Hypothalamus (tissue), 51 donors: ENCODE measurements around the gene PCCA.

Experiments used
- DNase-seq, 51 donors: peaks; one replicate each; lab custom pipeline; 2025; lab: John Stamatoyannopoulos, UW

PCCA gene

GRCh38 chr13:100534911-100535310, 446.0 kb downstream of the PCCA start:
- DNase-seq, result no peak

- DNase-seq, result no peak
Measured at GRCh38 chr13:100535426-100536135, 446.7 kb downstream of the PCCA start.

GRCh38 chr13:100536643-100537180, 447.8 kb downstream of the PCCA start:
- no peak for DNase-seq

GRCh38 chr13:100537486-100537885, 448.6 kb downstream of the PCCA start:
- DNase-seq, result no peak

GRCh38 chr13:100537951-100538462, 449.1 kb downstream of the PCCA start:
- no peak for DNase-seq

DNA sequence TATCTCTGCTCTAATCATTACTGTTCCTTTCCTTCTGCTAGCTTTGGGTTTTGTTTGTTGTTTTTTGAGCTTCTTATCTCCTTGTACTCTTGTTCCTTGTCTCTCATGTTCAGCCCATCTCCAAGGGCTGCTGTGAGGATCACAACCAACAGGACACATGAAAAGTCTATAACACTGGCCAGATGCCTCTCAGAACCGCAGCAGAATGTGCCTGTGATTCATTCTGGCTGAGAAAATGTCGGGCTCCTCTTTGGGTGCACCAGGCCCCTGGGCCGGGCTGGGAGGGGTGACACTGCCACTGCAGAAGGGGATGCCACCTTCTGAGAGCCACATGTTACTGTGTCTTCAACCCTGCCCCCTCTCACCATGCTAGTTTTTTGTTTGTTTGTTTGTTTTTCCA, 451.7 kb downstream of the PCCA start:
- no peak for DNase-seq

DNA sequence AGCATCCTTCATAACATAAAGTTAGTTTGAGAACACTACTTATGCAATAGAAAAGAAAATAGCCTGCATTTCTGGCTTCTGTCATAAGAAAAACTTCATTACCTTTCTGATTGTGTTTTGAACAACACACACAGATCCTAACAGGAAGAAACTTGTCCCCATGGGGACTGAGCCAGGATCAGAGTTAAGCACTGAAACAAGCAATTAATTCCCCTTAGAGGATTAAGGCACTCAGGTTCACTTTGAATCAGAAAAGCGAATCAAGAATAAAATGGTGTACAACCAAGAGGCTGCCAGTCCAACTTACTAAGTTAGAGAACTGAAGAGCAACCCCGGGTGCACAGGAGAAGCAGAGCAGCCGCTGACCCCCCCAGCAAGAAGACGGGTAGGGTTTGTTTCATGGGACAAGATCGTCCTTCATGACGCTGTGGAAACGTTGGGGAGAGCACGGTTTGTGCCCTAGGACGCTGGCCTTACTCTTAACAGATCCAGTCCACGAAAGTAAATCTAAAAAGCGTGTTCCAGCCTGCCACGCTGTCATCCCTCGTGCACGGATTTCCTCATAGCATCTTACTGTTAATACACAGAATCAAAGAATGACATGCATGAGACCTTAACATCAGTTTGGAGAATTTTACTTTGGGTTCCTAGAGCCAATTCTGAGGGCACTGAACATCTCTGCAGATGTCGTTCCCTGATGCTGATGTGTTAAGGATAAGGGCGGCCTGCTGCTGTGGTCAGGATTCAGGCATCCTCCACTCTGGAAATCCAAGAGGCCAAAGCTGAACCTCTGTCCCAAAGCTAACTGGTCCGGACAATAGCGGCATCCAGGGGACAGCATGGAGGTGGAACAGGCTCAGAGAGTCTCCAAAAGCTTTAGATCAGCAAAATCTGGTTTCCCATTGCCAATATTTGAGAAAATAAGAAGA, 453.3 kb downstream of the PCCA start:
- no peak for DNase-seq

DNA sequence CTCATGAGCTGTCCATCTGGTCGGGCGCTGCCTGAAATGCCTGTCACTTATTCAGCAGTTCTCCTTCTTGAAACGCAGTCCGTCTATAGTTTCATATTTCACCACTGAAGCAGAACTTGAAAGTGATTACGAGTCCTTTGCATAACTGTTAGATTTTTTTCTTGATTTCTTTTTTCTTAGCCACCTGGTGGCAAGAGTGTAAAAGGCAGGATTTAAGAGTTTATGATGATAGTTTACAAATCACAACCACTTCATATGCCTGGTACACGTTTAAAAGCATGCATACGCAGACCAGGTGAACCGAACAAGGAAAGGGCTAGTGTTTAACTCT, 453.9 kb downstream of the PCCA start:
- no peak for DNase-seq

- DNase-seq, result no peak
Measured at GRCh38 chr13:100543872-100544602, 455.1 kb downstream of the PCCA start.

DNA sequence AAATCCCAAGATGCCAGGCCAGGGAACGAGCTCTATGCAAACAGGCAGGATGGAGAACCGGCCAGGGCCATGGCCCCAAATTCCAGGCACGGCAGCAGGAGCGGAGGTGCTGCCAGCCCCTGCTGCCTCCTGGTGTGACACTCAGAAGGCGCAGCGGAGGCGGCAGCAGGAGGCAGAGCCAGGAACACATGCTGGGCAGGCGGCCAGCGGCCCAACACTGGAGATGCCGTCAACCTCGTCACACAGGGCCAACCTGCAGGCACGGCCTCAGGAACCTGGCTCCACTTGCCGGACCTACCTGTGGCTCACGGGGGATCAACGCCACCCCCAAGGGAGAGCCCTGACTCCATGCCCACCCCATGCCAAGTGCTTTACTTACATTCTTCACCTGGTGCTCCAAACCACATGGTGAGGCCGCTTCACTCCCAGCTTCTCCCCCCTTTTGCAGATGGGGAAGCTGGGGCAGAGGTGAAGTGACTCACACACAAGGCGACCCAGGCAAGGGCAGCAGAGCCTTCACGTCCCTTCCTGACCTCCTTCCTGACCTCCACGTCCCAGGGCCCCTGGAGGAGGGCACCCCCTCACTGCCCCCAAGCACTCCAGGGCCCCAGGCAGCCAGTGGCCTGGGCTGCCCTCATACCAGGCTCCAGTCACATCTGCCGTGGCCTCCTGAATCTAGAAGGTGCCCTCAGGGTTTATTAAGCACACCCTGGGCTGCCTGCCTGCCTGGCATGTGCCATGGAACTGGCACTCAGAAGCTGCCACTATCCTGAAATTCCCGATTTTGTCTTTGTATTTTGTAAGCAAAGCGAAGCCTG, 456.2 kb downstream of the PCCA start:
- DNase-seq, result peak in 21 of 51 donors; percentile 7 to 50 (median 31)

DNA sequence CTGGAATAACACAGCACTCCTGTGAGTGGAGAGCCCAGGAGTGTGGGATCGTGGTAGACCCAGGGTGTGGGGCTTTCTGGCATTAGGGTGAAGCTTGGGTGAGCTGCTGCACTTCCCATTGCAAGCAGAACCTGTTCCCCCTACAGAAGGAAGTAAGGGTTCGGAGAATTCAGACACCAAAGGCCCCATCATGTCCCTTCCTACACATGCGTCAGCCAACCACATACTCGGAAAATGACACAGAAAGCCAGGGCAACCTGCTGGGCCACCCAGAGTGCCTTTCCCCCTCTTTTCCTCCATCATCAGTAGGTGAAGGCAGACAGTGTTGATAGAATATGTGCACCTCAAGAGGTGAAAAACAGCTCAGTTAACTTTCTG, 456.8 kb downstream of the PCCA start:
- no peak for DNase-seq

GRCh38 chr13:100546713-100547405, 458.0 kb downstream of the PCCA start:
- DNase-seq, result no peak

GRCh38 chr13:100547791-100548201, 458.9 kb downstream of the PCCA start:
- no peak for DNase-seq

- peak in 5 of 51 donors; percentile 9 to 30 (median 10) for DNase-seq
Measured at GRCh38 chr13:100549316-100549715, 460.4 kb downstream of the PCCA start.

- no peak for DNase-seq
Measured at GRCh38 chr13:100552755-100553154, 463.9 kb downstream of the PCCA start.

- peak in 1 of 51 donors; percentile 41 for DNase-seq
Measured at GRCh38 chr13:100559886-100560285, 471.0 kb downstream of the PCCA start.

DNA sequence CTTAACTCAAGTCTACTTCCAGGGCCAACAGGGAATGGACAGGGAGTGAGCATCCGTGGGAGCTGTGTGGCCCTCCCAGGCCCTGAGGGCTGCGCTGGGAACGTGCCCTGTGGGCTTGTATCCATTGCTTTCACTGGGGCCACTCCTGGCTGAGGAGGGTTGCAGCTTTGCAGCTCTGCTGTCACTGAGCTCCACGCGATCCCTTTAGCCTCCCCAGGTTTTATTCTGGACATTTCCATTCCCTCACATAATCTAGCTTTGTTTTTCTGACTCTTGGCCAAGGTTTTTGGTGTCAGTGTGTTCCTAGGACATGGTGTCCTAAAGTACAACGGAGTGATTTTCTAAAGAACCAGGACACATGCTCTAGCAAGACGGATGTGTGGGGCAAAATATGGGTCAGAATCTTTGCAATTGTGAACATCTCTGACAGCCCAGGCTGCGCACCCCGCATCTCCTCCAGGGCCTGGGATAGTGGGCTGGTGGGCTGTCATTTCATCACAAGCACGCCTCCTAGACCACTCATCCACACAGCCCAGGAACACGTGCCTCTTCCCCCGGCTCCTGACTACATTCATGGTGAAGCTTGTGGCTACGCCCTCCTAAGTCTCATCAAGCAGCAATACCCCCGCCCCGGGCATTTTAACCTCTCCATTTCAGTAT, 471.7 kb downstream of the PCCA start:
- DNase-seq, result peak in 22 of 51 donors; percentile 7 to 76 (median 24)

GRCh38 chr13:100561158-100561499, 472.2 kb downstream of the PCCA start:
- peak in 1 of 51 donors; percentile 54 for DNase-seq
